ENCODE measurements around the gene SRPRA. TPM values are rescaled to one million over a fixed set of nuclear protein-coding genes. Genes with fewer than 3 reads are reported as not detected.

The SRPRA gene
- total RNA-seq, 1 experiment from 2014 or later = 97.3 TPM

DNA sequence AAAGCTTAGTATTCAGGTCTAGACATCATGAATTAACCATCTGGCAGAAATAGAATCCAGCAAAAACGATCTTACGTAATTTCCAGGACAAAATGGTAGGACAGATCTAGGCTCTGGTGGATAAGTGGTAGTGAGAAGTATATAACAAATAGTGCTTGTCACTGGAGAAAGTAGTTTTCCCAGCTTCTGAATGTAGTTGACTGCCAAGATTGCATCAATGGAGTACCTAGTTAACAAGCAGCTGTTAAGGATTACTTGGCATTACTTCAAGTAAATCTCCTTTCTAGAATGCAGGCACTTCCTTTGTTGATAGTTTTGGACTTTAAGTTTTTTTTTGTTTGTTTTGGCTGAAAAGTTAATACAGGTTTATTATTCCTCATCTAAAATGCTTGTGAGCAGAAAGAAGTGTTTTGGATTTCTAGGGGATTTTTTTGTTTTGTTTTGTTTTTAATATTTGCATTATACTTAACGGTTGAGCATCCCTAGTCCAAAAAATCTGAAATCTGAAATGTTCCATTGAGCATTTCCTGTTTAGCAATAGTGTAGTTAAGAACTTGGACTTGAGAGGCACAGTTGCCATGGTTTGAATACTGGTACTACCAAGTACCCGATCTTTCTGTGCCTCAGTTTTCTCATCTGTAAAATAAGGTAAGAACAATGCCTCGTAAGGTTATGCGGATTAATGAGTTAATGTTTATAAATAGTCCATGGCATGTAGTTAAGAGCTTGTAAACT is 36.8 kb downstream of the SRPRA start:
- DNase-seq (ENCODE audit: extremely low read depth, low read depth) = no peak

DNA sequence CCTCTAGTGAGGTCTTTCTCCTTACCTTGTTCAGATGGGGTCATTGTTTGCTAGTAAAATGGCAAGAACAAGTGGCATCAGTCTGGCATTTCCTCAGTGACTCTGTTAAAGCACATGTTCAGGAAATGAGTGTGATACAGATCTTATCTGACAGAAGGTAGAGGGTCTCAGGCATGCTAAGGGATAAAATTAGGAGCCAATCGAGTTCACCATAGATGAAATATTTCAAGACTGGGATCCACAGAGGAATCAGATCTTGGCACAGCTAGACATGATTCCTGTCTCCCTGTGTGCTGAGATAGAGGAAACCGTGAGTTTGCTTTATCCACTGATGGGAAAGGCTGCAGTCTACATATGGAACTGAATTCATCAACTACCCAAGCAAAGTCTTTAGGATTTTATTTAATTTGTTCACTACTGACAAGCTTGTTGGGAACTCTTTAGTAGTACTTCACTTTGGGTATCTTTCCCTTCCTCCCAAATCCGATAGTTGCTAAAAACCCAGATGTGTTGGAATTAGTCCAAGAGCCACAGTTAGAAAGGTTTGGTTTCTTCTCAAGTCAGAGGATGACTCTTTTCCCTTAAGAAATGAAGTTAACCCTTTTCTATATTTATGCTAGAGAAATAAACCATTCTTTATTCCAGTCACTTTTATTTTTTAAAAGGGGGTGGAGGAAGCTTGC is 38.7 kb downstream of the SRPRA start:
- DNase-seq (ENCODE audit: extremely low read depth, low read depth) = no peak

DNA sequence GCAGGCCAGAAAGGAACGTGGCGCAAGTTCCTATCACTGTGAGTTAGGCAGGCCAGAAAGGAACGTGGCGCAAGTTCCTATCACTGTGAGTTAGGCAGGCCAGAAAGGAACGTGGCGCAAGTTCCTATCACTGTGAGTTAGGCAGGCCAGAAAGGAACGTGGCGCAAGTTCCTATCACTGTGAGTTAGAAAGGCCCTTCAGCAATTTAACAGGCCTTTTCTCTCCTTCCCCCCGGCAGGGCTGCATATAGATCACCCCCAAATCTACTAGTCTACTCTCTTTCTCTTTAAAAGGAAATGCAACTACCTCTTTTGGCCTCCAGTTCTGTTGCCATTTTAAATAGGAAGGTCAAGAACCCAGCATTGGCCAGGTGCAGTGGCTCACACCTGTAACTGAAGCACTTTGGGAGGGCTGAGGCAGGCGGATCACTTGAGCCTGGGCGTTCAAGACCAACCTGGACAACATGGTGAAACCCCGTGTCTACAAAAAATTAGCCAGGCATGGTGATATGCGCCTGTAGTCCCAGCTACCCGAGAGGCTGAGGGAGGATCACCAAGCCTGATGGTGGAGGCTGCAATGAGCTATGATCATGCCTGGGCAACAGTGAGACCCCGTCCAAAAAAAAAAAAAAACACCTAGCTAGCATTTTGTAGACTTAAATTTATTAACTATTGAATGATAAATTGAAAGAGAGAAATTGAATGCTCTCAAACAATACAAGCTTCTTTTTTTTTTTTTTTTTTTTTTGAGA is 42.2 kb downstream of the SRPRA start:
- DNase-seq (ENCODE audit: extremely low read depth, low read depth) = no peak

DNA sequence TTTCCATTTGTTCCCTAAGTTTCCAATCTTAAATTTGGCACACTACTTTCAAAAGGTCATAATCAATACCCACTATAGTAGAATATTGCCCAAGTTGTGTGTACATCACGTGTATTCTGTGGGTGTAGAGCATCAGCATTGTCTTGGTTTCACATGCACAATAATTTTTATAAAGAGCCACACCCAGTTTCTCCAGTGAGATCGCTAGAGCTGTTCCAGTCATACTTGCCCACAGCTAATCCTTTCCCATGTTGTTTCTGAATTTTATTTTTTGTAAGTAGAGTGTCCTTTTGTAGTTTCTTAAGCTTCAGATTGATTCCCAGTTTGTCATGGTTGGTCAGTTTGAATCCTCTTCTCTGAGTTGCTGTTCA is 43.4 kb downstream of the SRPRA start:
- no peak for DNase-seq (ENCODE audit: extremely low read depth, low read depth)

DNA sequence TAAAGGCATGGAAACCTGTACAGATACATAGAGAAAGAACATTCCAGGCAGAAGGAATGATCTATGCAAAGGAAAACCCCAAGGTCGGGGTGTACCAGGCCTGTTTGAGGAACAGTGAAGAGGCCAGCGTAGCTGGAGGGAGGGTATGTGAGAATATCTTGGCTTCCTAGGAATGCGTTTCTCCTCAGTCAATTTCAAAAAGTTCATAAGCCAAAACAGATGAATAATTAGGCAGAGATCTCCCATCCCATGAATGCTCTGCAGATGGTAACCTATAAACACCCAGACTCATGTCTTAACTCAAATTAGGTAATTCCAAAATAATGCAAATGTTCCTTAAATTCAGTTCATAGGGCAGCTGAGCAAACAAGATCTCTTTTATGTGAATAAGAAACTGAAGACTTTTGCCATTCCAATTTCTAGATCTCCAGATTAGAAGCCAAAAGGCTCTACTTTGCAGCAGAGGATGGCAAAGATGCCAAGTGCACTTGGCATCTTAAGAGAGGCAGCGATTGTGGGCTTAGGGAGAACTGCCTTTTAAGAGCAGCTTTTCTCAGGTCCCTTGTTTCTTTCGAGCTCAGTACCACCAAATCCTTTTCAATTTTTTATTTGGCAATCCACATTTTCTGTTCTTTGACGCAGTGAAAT is 43.9 kb downstream of the SRPRA start:
- no peak for DNase-seq (ENCODE audit: extremely low read depth, low read depth)

DNA sequence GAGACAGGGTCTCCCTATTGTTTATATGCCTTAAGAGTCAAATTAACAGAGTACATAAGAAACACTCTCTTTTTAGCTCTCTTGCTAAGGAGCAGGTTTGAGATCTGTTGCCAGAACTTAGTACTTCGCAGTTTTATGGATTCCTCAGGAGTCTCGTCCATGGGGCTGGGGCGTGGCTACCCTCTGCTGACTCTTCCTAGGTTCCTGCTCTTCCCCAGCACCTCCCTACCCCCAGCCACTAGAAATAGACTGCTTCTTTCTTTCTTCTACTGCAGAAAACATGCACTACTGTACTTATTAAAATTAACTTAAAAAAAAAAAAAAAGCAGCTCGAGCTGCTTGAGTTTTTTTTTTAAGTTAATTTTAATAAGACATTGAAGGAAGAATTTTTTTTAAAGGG is 49.1 kb downstream of the SRPRA start:
- DNase-seq (ENCODE audit: extremely low read depth, low read depth) = no peak

DNA sequence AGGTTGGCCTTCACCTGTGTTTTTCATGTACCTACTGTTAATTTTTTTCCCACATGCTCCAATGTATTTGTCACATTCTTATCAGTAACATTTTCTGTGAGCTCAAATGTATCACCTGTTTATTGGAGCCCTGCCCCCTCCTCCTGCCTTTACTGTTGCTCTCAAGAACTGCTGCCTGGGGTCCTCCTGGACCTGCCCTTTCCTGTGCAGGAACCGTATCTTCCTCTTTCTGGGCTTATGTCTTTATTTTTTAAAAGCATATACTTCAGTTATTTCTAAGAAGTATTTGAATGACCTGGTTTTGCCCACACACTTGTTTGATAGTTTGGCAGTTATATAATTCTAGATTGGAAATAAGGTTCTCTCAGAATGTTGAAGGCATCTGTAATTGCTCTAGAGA is 51.2 kb downstream of the SRPRA start:
- no peak for DNase-seq (ENCODE audit: extremely low read depth, low read depth)

DNA sequence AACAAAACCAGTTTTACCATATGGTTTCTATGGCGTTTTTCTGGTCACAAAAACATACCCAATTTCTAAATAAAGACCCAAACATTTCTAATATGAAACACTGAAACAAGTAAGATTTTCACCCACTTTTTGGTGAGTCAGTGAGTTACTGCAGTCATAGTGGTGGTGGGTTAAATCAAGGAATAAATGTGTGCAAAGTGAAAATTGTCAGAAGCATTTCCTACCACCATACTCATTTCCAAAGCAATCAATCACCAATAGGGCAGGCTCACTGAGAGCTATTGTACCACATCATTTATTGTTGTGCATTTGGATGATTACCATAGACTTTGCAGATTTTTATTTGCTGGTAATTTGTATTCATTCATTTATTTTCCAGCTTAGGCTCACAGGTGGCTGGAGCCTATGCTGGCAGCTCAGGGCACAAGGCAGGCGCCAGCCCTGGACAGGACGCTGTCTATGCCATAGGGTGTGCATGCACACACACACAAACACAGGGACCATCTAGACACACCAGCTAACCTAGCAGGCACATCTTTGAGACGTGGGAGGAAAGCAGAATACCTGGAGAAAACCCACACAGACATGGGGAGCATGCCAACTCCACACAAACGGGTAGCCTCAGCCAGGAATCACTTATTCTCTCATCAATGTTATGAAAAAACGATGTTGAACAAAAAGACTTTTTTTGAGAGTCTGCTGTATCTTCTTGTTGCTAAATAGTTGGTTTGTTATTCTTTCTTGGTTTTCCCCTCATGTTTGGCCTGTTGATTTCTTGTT is 52.0 kb downstream of the SRPRA start:
- no peak for DNase-seq (ENCODE audit: extremely low read depth, low read depth)

DNA sequence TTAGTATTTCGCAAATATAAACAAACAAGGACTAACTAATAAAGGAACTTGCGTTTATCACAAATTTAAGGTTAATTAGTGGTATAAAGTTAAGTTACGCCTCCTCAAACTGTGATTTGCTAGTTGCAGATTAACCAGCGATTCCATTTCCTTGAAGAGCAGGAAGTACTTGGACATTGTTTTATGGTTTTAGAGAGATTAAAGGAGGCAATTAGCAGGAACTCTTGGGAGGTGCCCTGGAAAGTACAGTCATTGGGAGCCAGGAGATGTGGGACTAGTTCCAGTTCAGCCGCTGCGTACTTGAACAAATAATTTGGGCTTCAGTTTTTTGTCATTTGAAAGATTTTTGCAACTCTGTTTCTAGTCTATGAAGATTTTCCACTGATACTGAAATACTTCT is 53.9 kb downstream of the SRPRA start:
- no peak for DNase-seq (ENCODE audit: extremely low read depth, low read depth)

DNA sequence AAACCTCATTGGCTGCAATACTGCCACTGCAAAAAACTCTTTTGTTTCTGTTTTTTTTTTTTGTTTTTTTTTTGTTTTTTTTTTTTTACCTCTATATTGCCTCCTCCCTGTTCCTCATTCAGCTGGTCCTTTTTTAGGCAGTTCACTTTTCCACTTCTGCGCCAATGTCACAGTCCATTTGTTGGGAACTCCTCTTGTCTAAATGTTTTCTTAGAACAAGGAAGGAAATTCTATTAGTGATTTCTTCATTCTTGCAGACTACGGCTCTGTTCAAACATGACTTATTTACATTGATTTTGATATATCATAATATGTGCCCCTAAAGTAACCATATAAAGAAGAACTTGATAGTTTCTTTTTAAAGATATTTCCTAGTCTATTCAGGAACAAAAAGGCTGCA is 54.3 kb downstream of the SRPRA start:
- DNase-seq (ENCODE audit: extremely low read depth, low read depth) = no peak

Small RNA genes within 50 kb of the gene (small RNA-seq; reads per million reads assigned to genes)
- gene RN7SL351P = 0 to 0.06 reads per million in 2 experiments
- gene RNU4-86P = 0 reads per million in 2 experiments

Other genes with a start within 250 kb of the SRPRA start
- gene CDON, start 206.0 kb downstream of the SRPRA start, total RNA-seq (2014; rRNA removed; shearing (Covaris generic)) = 3.4 and 3.7 TPM in 2 replicates
- gene RPUSD4, start 57.2 kb downstream of the SRPRA start, total RNA-seq (2014; rRNA removed; shearing (Covaris generic)) = 15.3 and 27.6 TPM in 2 replicates
- 12.5 and 14.5 TPM in 2 replicates for gene FAM118B, start 57.1 kb downstream of the SRPRA start, total RNA-seq (2014; rRNA removed; shearing (Covaris generic))
- gene FOXRED1, start 259 bp upstream of the SRPRA start, total RNA-seq (2014; rRNA removed; shearing (Covaris generic)) = 13.2 and 17.1 TPM in 2 replicates
- gene TIRAP, start 14.2 kb upstream of the SRPRA start, total RNA-seq (2014; rRNA removed; shearing (Covaris generic)) = 10.0 and 10.6 TPM in 2 replicates
- gene DCPS, start 35.2 kb upstream of the SRPRA start, total RNA-seq (2014; rRNA removed; shearing (Covaris generic)) = 35.9 and 38.2 TPM in 2 replicates
- 22.3 and 31.3 TPM in 2 replicates for gene ST3GAL4, start 86.8 kb upstream of the SRPRA start, total RNA-seq (2014; rRNA removed; shearing (Covaris generic))

All from NCI-H460 (cell line).